Measurements from ENCODE around the gene DNA2. TPM values are rescaled to one million over a fixed set of nuclear protein-coding genes. Genes with fewer than 3 reads are reported as not detected.

Gene DNA2
- total RNA-seq, 1 donor from 2014 or later, result 3.7 TPM

- TF ChIP-seq CTCF (IDR thresholded peaks at IDR 0.05) (no peak), POLR2AphosphoS5 (IDR thresholded peaks at IDR 0.05; ENCODE audit: insufficient read depth in 1 of 2, low read depth in 1 of 2) (no peak), POLR2A (IDR thresholded peaks at IDR 0.05) (no peak)
- Histone ChIP-seq H3K27ac (no peak overlapping the region), H3K36me3 (peaks cover 0 to 50% of the 10 kb centered on the region in 2 donors), H3K4me1 (no peaks in the 10 kb centered on the region), H3K9me3 (no peaks in the 10 kb centered on the region), H3K27me3 (no peaks in the 10 kb centered on the region), H3K4me3 (no peak overlapping the region)
- no peak for DNase-seq (ENCODE audit: extremely low spot score in 2 of 2)
- intact Hi-C loops (cut with DNase I), result no loop called here
Measured at GRCh38 chr10:68492118-68492517, 20.3 kb upstream of the DNA2 start.

- H3K27me3 ChIP-seq, result no peaks in the 10 kb centered on the region
- H3K36me3 ChIP-seq, result peaks cover 0 to 63% of the 10 kb centered on the region in 2 donors
- H3K4me3 ChIP-seq, result no peak overlapping the region
- no peak overlapping the region for H3K27ac ChIP-seq
- no peaks in the 10 kb centered on the region for H3K9me3 ChIP-seq
- TF ChIP-seq POLR2A (IDR thresholded peaks at IDR 0.05) (no peak), POLR2AphosphoS5 (IDR thresholded peaks at IDR 0.05; ENCODE audit: insufficient read depth in 1 of 2, low read depth in 1 of 2) (no peak), CTCF (IDR thresholded peaks at IDR 0.05) (no peak)
- H3K4me1 ChIP-seq, result no peaks in the 10 kb centered on the region
- DNase-seq (ENCODE audit: extremely low spot score in 2 of 2), result no peak
- intact Hi-C loops (cut with DNase I), result no loop called here
Measured at GRCh38 chr10:68489919-68490318, 18.1 kb upstream of the DNA2 start.

GRCh38 chr10:68474021-68474420 lies 2.2 kb upstream of the DNA2 start:
- no peak for TF ChIP-seq CTCF (IDR thresholded peaks at IDR 0.05)
- no peak for TF ChIP-seq POLR2A (IDR thresholded peaks at IDR 0.05)
- TF ChIP-seq POLR2AphosphoS5 (IDR thresholded peaks at IDR 0.05; ENCODE audit: insufficient read depth in 1 of 2, low read depth in 1 of 2), result no peak
- H3K36me3 ChIP-seq, result no peaks in the 10 kb centered on the region
- H3K4me1 ChIP-seq, result peaks cover 11% of the 10 kb centered on the region
- H3K27ac ChIP-seq, result no peak overlapping the region
- intact Hi-C loops (cut with DNase I), result no loop called here
- no peak overlapping the region for H3K4me3 ChIP-seq
- no peaks in the 10 kb centered on the region for H3K27me3 ChIP-seq
- no peaks in the 10 kb centered on the region for H3K9me3 ChIP-seq
- no peak for DNase-seq (ENCODE audit: extremely low spot score in 2 of 2)

GRCh38 chr10:68471063-68471585 lies 649 bp downstream of the DNA2 start:
- TF ChIP-seq POLR2A (IDR thresholded peaks at IDR 0.05) (no peak), CTCF (IDR thresholded peaks at IDR 0.05) (no peak), POLR2AphosphoS5 (IDR thresholded peaks at IDR 0.05; ENCODE audit: insufficient read depth in 1 of 2, low read depth in 1 of 2) (no peak)
- Histone ChIP-seq H3K4me1 (peaks cover 11% of the 10 kb centered on the region), H3K27me3 (no peaks in the 10 kb centered on the region), H3K9me3 (no peaks in the 10 kb centered on the region), H3K27ac (peak overlapping the region; percentile 58), H3K4me3 (peak overlapping the region; percentile 52 to 62), H3K36me3 (no peaks in the 10 kb centered on the region)
- intact Hi-C loops (cut with DNase I), result no loop called here
- DNase-seq (ENCODE audit: extremely low spot score in 2 of 2), result no peak

- no peak for TF ChIP-seq CTCF (IDR thresholded peaks at IDR 0.05)
- Histone ChIP-seq H3K4me3 (no peak overlapping the region), H3K9me3 (no peaks in the 10 kb centered on the region)
Measured at GRCh38 chr10:68470300-68470699, 1.5 kb downstream of the DNA2 start.

More at GRCh38 chr10:68470300-68470699, 1.5 kb downstream of the DNA2 start:
- no peak for DNase-seq (ENCODE audit: extremely low spot score in 2 of 2)
- Histone ChIP-seq H3K27me3 (no peaks in the 10 kb centered on the region), H3K4me1 (peaks cover 11% of the 10 kb centered on the region), H3K36me3 (no peaks in the 10 kb centered on the region), H3K27ac (no peak overlapping the region)
- intact Hi-C loops (cut with DNase I), result no loop called here

Measured in vagina (tissue), 2 donors.